HepG2 (cell line): ENCODE data around the gene TNFRSF1B.

Experiments
- RAD21 ChIP-seq: fragments of 450-650 bp; formaldehyde crosslinking; IDR thresholded peaks from 2 replicates; pipeline ENCODE4 v1.5.0; 2020; ENCODE audit warnings: mild to moderate bottlenecking
- USF2 ChIP-seq, 2 experiments: sonication (generic) in 1 of 2; formaldehyde crosslinking in 1 of 2; IDR thresholded peaks; 2 replicates each; pipeline versions ENCODE4 v1.5.1 to v1.6.1; 2011 to 2020; ENCODE audit warnings: borderline replicate concordance in 1 of 2, low read depth in 1 of 2, low read length in 1 of 2, mild to moderate bottlenecking in 1 of 2, missing genetic modification reagents in 1 of 2, moderate library complexity in 1 of 2
- TF ChIP-seq, protein P1 (sequence below): sonication (generic); formaldehyde crosslinking; IDR thresholded peaks from 2 replicates; pipeline ENCODE4 v1.4.0; 2020; ENCODE audit warnings: mild to moderate bottlenecking, missing genetic modification reagents
- TF ChIP-seq, protein P2 (sequence below): sonication (generic); formaldehyde crosslinking; IDR thresholded peaks from 2 replicates; pipeline ENCODE4 v1.5.0; 2020; ENCODE audit warnings: missing genetic modification reagents

GRCh38 chr1:12208764-12209494 is 42.1 kb downstream of the TNFRSF1B start:
- TF ChIP-seq, protein P1, sequence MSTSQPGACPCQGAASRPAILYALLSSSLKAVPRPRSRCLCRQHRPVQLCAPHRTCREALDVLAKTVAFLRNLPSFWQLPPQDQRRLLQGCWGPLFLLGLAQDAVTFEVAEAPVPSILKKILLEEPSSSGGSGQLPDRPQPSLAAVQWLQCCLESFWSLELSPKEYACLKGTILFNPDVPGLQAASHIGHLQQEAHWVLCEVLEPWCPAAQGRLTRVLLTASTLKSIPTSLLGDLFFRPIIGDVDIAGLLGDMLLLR (CRISPR knock-in tag) = no peak
- TF ChIP-seq USF2 (IDR thresholded peaks at IDR 0.05; ENCODE audit: low read depth, low read length) (no peak), USF2 (CRISPR knock-in tag; IDR thresholded peaks at IDR 0.05; ENCODE audit: borderline replicate concordance) (no peak), RAD21 (CRISPR knock-in tag) (peak; percentile 92)
- TF ChIP-seq, protein P2, sequence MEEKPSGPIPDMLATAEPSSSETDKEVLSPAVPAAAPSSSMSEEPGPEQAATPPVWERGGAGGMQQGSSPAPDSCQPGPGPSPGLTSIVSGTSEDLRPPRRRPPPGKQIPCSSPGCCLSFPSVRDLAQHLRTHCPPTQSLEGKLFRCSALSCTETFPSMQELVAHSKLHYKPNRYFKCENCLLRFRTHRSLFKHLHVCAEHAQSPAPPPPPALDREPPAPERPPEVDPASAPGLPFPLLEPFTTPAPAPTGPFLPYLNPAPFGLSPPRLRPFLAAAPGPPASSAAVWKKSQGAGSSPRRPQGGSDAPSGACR = no peak
